Uterus (tissue), 4 donors: Measurements from ENCODE around the gene DPYSL5. TPM values are rescaled to one million over a fixed set of nuclear protein-coding genes. Genes with fewer than 3 reads are reported as not detected.

Experiments used
- DNase-seq, 2 donors: peaks; one replicate each; pipeline ENCODE4 v3.0.0-alpha.2; 2019 to 2020
- H3K27ac ChIP-seq, 2 donors: fragments of 200-600 bp; sonication (generic); 1 replicate in 1 of 2; 2 replicates in 1 of 2; pipeline ENCODE4 v1.5.1; 2016 to 2018
- H3K27me3 ChIP-seq, 2 donors: fragments of 200-600 bp; sonication (generic); one replicate each; pipeline ENCODE4 v1.5.1; 2018 to 2019; ENCODE audit warnings: control low read depth in 1 of 2
- H3K36me3 ChIP-seq, 2 donors: fragments of 200-600 bp; sonication (generic); one replicate each; pipeline ENCODE4 v1.5.1; 2019; ENCODE audit warnings: control low read depth in 1 of 2
- H3K4me1 ChIP-seq, 2 donors: fragments of 200-600 bp; sonication (generic); one replicate each; pipeline ENCODE4 v1.5.1; 2018 to 2019; ENCODE audit warnings: control low read depth in 1 of 2
- H3K4me3 ChIP-seq, 2 donors: fragments of 200-600 bp; sonication (generic); 1 replicate in 1 of 2; 2 replicates in 1 of 2; pipeline ENCODE4 v1.5.1; 2018 to 2019; ENCODE audit warnings: mild to moderate bottlenecking in 1 of 2
- H3K9me3 ChIP-seq, 2 donors: fragments of 200-600 bp; sonication (generic); one replicate each; pipeline ENCODE4 v1.5.1; 2019; ENCODE audit warnings: control low read depth in 1 of 2
- POLR2A ChIP-seq, 2 donors: fragments of 450-650 bp; IDR thresholded peaks; one replicate each; pipeline ENCODE4 v1.6.1; 2016; ENCODE audit warnings: antibody characterized with exemption in 2 of 2, mild to moderate bottlenecking in 1 of 2, moderate library complexity in 1 of 2
- intact Hi-C: fragments of 100-400 bp; cut with DNase I; formaldehyde crosslinking; loops from one replicate; pipeline ENCODE4 v1.15.1; 2023; ENCODE audit warnings: low total_unique reads
- total RNA-seq, 4 donors: library from RNA; depleted of rRNA in 3 of 4; stranded (reverse); fragments of >200 nt in 3 of 4; gene quantifications; one replicate each; pipeline versions ENCODE4 v1.1.0 to v1.2.4, GENCODE V29; 2014 to 2023
- TF ChIP-seq, protein P1 (sequence below), 4 experiments: fragments of 200-600 bp in 2 of 4; fragments of 450-650 bp in 2 of 4; sonication (generic) in 2 of 4; IDR thresholded peaks; one replicate each; pipeline ENCODE4 v1.5.1; 2016 to 2019; ENCODE audit warnings: antibody characterized with exemption in 4 of 4, mild to moderate bottlenecking in 2 of 4, moderate library complexity in 1 of 4
- donor health status: DM: yes; HTN: yes; CAD: no.

Gene DPYSL5
- total RNA-seq, 4 donors from 2014 or later, result 1.8 TPM; not detected in 3

DNA sequence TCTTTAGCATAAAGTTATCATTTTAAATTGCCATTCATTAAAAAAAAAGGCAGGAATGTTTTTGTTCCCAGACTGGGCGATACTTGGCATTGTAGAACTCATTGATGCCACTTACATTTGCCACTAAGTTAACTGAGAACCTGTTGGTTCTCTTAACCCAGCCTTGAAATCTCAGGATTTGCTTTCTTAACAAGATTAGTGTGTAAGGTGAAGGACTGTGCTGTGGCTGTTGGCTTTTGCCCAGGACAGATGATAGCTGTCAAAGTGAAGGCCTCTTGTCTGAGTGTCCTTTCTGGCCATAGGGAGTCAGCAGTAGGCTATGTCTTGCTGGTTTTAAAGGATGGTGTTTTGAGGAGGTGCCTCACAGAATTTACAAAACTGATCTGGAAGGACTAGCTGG, 2.6 kb downstream of the DPYSL5 start:
- intact Hi-C loops, result no loop called here
- H3K27me3 ChIP-seq, result peaks cover 29 to 33% of the 10 kb centered on the region in 2 donors
- no peak overlapping the region for H3K4me3 ChIP-seq
- no peak for TF ChIP-seq POLR2A (IDR thresholded peaks at IDR 0.05)
- TF ChIP-seq, protein P1, sequence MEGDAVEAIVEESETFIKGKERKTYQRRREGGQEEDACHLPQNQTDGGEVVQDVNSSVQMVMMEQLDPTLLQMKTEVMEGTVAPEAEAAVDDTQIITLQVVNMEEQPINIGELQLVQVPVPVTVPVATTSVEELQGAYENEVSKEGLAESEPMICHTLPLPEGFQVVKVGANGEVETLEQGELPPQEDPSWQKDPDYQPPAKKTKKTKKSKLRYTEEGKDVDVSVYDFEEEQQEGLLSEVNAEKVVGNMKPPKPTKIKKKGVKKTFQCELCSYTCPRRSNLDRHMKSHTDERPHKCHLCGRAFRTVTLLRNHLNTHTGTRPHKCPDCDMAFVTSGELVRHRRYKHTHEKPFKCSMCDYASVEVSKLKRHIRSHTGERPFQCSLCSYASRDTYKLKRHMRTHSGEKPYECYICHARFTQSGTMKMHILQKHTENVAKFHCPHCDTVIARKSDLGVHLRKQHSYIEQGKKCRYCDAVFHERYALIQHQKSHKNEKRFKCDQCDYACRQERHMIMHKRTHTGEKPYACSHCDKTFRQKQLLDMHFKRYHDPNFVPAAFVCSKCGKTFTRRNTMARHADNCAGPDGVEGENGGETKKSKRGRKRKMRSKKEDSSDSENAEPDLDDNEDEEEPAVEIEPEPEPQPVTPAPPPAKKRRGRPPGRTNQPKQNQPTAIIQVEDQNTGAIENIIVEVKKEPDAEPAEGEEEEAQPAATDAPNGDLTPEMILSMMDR (IDR thresholded peaks at IDR 0.05), result no peak
- no peaks in the 10 kb centered on the region for H3K9me3 ChIP-seq
- no peak for DNase-seq
- H3K4me1 ChIP-seq, result peaks cover 0 to 23% of the 10 kb centered on the region in 2 donors
- no peaks in the 10 kb centered on the region for H3K36me3 ChIP-seq
- H3K27ac ChIP-seq, result no peak overlapping the region

DNA sequence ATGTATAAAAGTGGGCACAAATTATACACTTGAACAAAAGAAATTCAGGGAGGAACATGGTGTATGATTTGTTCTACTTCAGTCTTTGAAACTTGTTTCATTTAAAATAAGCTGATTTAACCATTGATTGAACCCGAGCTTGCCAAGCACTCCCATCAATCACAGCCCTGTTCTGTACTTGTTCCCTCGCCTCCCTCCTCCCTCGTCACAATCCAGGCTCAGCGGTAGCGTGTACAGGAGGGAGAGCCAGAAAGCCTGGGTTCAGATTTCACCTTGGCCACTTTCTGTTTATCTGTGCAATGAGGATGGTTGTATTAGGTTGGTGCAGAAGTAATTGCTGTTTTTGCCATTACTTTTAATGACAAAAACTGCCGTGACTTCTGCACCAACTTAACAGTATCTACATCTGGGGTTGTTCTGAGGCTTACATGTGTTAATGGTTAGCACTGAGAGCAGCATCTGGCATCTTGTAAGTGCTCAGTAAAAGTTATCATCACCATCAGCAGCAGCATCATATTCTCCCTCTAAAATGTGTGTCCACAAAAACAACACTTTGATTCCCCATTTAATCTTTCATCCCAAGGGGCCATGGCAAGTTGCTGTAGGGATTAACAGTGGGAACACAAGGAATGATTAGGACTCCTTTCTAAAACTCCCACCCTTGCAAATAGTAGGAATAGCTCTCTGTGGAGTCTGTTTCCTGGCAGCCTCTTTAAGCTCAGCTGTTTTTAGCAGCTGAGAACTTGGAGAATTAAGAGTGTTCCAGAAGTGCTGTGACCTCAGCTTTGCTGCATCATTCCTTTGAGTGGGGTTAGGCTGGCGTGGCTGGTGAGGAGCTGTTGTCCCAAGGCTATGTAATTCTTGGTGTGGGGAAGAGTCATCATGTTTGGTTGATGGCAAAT, 4.7 kb downstream of the DPYSL5 start:
- intact Hi-C loops, result no loop called here
- Histone ChIP-seq H3K36me3 (no peaks in the 10 kb centered on the region), H3K27ac (no peak overlapping the region), H3K27me3 (peaks cover 15 to 20% of the 10 kb centered on the region in 2 donors), H3K9me3 (no peaks in the 10 kb centered on the region), H3K4me3 (no peak overlapping the region), H3K4me1 (peaks cover 0 to 12% of the 10 kb centered on the region in 2 donors)
- no peak for DNase-seq
- TF ChIP-seq, protein P1 (IDR thresholded peaks at IDR 0.05), result no peak
- TF ChIP-seq POLR2A (IDR thresholded peaks at IDR 0.05), result no peak

DNA sequence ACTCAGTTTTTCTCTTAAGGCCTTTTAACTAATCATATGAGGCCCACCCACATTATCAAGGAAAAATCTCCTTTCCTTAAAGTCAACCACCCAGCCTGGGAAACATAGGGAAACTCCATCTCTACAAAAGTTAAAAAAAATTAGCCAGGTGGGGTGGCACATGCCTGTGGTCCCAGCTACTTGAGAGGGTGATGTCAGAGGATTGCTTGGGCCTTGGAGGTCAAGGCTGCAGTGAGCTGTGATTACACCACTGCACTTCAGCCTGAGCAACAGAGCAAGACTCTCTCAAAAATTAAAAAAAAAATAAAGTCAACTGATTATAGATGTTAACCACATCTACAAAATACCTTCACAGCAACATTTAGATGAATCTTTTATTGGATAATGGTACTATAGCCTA, 5.8 kb downstream of the DPYSL5 start:
- TF ChIP-seq, protein P1 (IDR thresholded peaks at IDR 0.05), result no peak
- TF ChIP-seq POLR2A (IDR thresholded peaks at IDR 0.05), result no peak
- Histone ChIP-seq H3K27ac (no peak overlapping the region), H3K4me1 (peaks cover 0 to 1% of the 10 kb centered on the region in 2 donors), H3K27me3 (peaks cover 12 to 14% of the 10 kb centered on the region in 2 donors), H3K36me3 (no peaks in the 10 kb centered on the region), H3K4me3 (no peak overlapping the region), H3K9me3 (no peaks in the 10 kb centered on the region)
- intact Hi-C loops, result no loop called here
- DNase-seq, result no peak

DNA sequence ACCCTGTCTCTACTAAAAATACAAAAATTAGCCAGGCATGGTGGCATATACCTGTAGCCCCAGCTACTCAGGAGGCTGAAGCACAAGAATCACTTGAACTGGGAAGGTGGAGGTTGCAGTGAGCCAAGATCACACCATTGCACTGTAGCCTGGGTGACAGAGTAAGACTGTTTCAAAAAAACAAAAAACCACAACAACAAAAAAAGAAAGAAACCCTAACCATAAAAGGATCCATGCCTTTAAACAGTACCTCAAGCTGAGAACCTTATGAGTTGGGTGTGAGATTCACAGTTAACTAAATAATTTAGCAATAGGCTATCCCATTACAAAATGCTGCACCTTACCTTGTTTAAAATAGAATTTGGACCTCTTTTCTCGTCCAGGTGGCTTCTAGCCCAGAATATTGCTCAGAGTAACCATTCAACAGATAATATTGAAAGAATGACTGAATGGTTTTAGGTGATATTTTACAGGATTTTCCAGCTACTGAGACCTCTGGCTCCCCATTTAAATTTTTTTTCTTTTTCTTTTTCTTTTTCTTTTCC, 6.4 kb downstream of the DPYSL5 start:
- Histone ChIP-seq H3K4me3 (no peak overlapping the region), H3K4me1 (no peaks in the 10 kb centered on the region), H3K27me3 (peaks cover 6 to 9% of the 10 kb centered on the region in 2 donors), H3K9me3 (no peaks in the 10 kb centered on the region), H3K27ac (no peak overlapping the region), H3K36me3 (no peaks in the 10 kb centered on the region)
- intact Hi-C loops, result no loop called here
- DNase-seq, result no peak
- TF ChIP-seq, protein P1 (IDR thresholded peaks at IDR 0.05), result no peak
- no peak for TF ChIP-seq POLR2A (IDR thresholded peaks at IDR 0.05)

DNA sequence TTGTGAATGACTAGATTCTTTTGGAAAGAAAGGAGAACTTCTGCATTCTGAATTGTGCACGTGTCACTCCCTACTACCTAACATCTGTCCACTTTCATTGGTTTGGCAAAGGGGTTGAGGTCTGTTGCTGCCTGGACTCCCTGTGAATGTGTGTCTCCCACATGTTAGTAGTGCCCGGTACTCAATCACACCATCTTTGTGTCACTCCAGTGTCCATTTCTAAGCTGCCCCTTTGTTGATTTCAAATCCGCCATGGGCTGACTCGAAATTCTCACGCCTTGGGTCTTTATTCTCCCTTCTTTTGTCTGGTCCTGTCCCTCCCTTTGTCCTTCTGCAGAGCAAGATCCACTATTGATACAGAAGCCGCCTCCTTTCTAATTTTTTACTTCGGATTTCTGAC, 7.5 kb downstream of the DPYSL5 start:
- TF ChIP-seq, protein P1 (IDR thresholded peaks at IDR 0.05), result no peak
- TF ChIP-seq POLR2A (IDR thresholded peaks at IDR 0.05), result no peak
- H3K4me3 ChIP-seq, result no peak overlapping the region
- intact Hi-C loops, result no loop called here
- no peak for DNase-seq
- H3K9me3 ChIP-seq, result no peaks in the 10 kb centered on the region
- no peak overlapping the region for H3K27ac ChIP-seq
- no peaks in the 10 kb centered on the region for H3K36me3 ChIP-seq
- peaks cover 0 to under 1% of the 10 kb centered on the region in 2 donors for H3K27me3 ChIP-seq
- no peaks in the 10 kb centered on the region for H3K4me1 ChIP-seq
